CD14-positive monocyte (primary cell): ENCODE data around the gene SHC2. TPM values are rescaled to one million over a fixed set of nuclear protein-coding genes. Genes with fewer than 3 reads are reported as not detected.
A peak's percentile ranks its signal among the peaks of the same experiment; 100 is the strongest.

Experiments
- DNase-seq, 3 donors: peaks; one replicate each; pipeline ENCODE4 v3.0.0-alpha.2; 2011 to 2022
- H2AFZ ChIP-seq: 2 replicates; pipeline ENCODE4 v1.6.0; 2012; ENCODE audit warnings: mild to moderate bottlenecking, low read depth, low read length, inconsistent platforms; ENCODE audit not compliant: insufficient read depth, poor library complexity, severe bottlenecking
- H3K27ac ChIP-seq, 2 donors: 1 replicate in 1 of 2; 2 replicates in 1 of 2; pipeline ENCODE4 v1.5.1; 2012 to 2013; ENCODE audit warnings: low read length in 2 of 2, control low read depth in 1 of 2, inconsistent platforms in 1 of 2, low read depth in 1 of 2, mild to moderate bottlenecking in 1 of 2
- H3K27me3 ChIP-seq, 2 donors: one replicate each; pipeline versions ENCODE4 v1.6.0 to v1.6.1; 2011 to 2013; ENCODE audit warnings: low read length in 2 of 2; ENCODE audit not compliant: control insufficient read depth in 2 of 2, insufficient read depth in 2 of 2
- H3K36me3 ChIP-seq, 2 donors: replicated peaks in 1 of 2; 1 replicate in 1 of 2; 2 replicates in 1 of 2; pipeline versions ENCODE4 v1.5.1 to v1.6.1; 2012 to 2013; ENCODE audit warnings: low read length in 2 of 2, control low read depth in 1 of 2, inconsistent platforms in 1 of 2, mild to moderate bottlenecking in 1 of 2; ENCODE audit not compliant: insufficient read depth in 2 of 2, control insufficient read depth in 1 of 2
- H3K4me1 ChIP-seq, 2 donors: 1 replicate in 1 of 2; 2 replicates in 1 of 2; pipeline versions ENCODE4 v1.5.1 to v1.6.1; 2012 to 2013; ENCODE audit warnings: low read length in 2 of 2, control low read depth in 1 of 2, inconsistent platforms in 1 of 2, mild to moderate bottlenecking in 1 of 2, moderate library complexity in 1 of 2; ENCODE audit not compliant: insufficient read depth in 2 of 2, control insufficient read depth in 1 of 2
- H3K4me2 ChIP-seq: replicated peaks from 2 replicates; pipeline ENCODE3; 2012; ENCODE audit warnings: low read length, moderate library complexity, mild to moderate bottlenecking; ENCODE audit not compliant: poor library complexity, severe bottlenecking; ENCODE audit errors: extremely low read depth
- H3K4me3 ChIP-seq, 3 experiments: fragments of 200-600 bp in 1 of 3; sonication (generic) in 1 of 3; replicated peaks in 1 of 3; 1 replicate in 2 of 3; 2 replicates in 1 of 3; pipeline ENCODE4 v1.5.1; 2011 to 2013; ENCODE audit warnings: low read length in 3 of 3, mild to moderate bottlenecking in 3 of 3, control low read depth in 2 of 3, low read depth in 2 of 3, inconsistent platforms in 1 of 3, moderate library complexity in 1 of 3
- H3K79me2 ChIP-seq: 2 replicates; pipeline ENCODE4 v1.6.0; 2012; ENCODE audit warnings: mild to moderate bottlenecking, control low read depth, inconsistent platforms, low read length, moderate library complexity; ENCODE audit not compliant: insufficient read depth
- H3K9ac ChIP-seq: 2 replicates; pipeline ENCODE4 v1.6.0; 2017; ENCODE audit warnings: low read length, mild to moderate bottlenecking; ENCODE audit not compliant: insufficient read depth, poor library complexity, severe bottlenecking
- H3K9me3 ChIP-seq, 2 donors: replicated peaks in 1 of 2; 1 replicate in 1 of 2; 2 replicates in 1 of 2; pipeline versions ENCODE4 v1.5.1 to v1.6.1; 2012 to 2013; ENCODE audit warnings: low read length in 2 of 2, control low read depth in 1 of 2; ENCODE audit not compliant: control insufficient read depth in 1 of 2, insufficient read depth in 1 of 2
- H4K20me1 ChIP-seq: 2 replicates; pipeline ENCODE4 v1.6.0; 2012; ENCODE audit warnings: mild to moderate bottlenecking, low read length, control low read depth, moderate library complexity; ENCODE audit not compliant: insufficient read depth
- H3K27ac Mint-ChIP-seq, 7 donors: one replicate each; pipeline ENCODE4 v1.8.0; 2020; ENCODE audit warnings: mild to moderate bottlenecking in 7 of 7, mixed read lengths in 7 of 7, moderate library complexity in 6 of 7, inconsistent platforms in 2 of 7
- H3K27me3 Mint-ChIP-seq, 3 donors: one replicate each; pipeline ENCODE4 v1.8.0; 2021 to 2022; ENCODE audit warnings: low read depth in 3 of 3, mild to moderate bottlenecking in 3 of 3, mixed read lengths in 3 of 3, moderate library complexity in 3 of 3, inconsistent platforms in 1 of 3
- H3K36me3 Mint-ChIP-seq, 2 donors: one replicate each; pipeline ENCODE4 v1.8.0; 2020; ENCODE audit warnings: mixed read lengths in 2 of 2, inconsistent platforms in 1 of 2, mild to moderate bottlenecking in 1 of 2
- H3K4me1 Mint-ChIP-seq: one replicate; pipeline ENCODE4 v1.8.0; 2020; ENCODE audit warnings: mild to moderate bottlenecking, mixed read lengths
- H3K4me3 Mint-ChIP-seq, 2 donors: one replicate each; pipeline ENCODE4 v1.8.0; 2020; ENCODE audit warnings: mild to moderate bottlenecking in 2 of 2, mixed read lengths in 2 of 2, moderate library complexity in 1 of 2
- H3K9me3 Mint-ChIP-seq, 7 donors: one replicate each; pipeline ENCODE4 v1.8.0; 2020 to 2022; ENCODE audit warnings: mixed read lengths in 7 of 7, mild to moderate bottlenecking in 6 of 7, moderate library complexity in 6 of 7, inconsistent platforms in 2 of 7
- CTCF ChIP-seq: fragments of 200-600 bp; IDR thresholded peaks from one replicate; pipeline ENCODE4 v1.8.0; 2022; ENCODE audit warnings: antibody characterized with exemption, mild to moderate bottlenecking
- WGBS: methylation state at CpG from one replicate; pipeline ENCODE4 v1.1.5; 2013; ENCODE audit warnings: missing lambda C conversion rate; ENCODE audit not compliant: insufficient coverage; 5-methylcytosine and 5-hydroxymethylcytosine counted together
- intact Hi-C, 2 donors: fragments of 100-400 bp; cut with micrococcal nuclease; formaldehyde crosslinking; loops; one replicate each; pipeline versions ENCODE4 v1.15.0 to v1.15.1; 2023
- polyA plus RNA-seq, 3 donors: library from polyadenylated mRNA; depleted of rRNA in 1 of 3; unstranded in 2 of 3; stranded (reverse) in 1 of 3; fragments of 300-500 nt in 2 of 3; fragments of >200 nt in 1 of 3; fragmentation: Illumina TruSeq in 2 of 3; gene quantifications; 1 replicate in 2 of 3; 2 replicates in 1 of 3; pipeline ENCODE4 v1.2.3, GENCODE V29; 2012 to 2021

The SHC2 gene
- polyA plus RNA-seq, 3 donors = not detected

- no peak overlapping the region for H3K4me3 ChIP-seq
- WGBS = 89% methylated on average over 27 of the region's 30 CpGs
- no peak for TF ChIP-seq CTCF
- Mint-ChIP-seq H3K4me1 (peaks cover 4% of the 10 kb centered on the region), H3K36me3 (no peaks in the 10 kb centered on the region), H3K27ac (no peak overlapping the region), H3K9me3 (peaks cover 17 to 31% (median 27%) of the 10 kb centered on the region in 7 donors), H3K4me3 (no peak overlapping the region), H3K27me3 (peaks cover 16 to 19% (median 17%) of the 10 kb centered on the region in 3 donors)
- peaks cover 0 to 5% of the 10 kb centered on the region in 2 donors for H3K27me3 ChIP-seq
- no peak overlapping the region for H3K27ac ChIP-seq
- no peaks in the 10 kb centered on the region for H3K36me3 ChIP-seq
- H3K4me2 ChIP-seq = no peak overlapping the region
- H3K4me1 ChIP-seq = no peaks in the 10 kb centered on the region
- H3K79me2 ChIP-seq = no peaks in the 10 kb centered on the region
- no peak overlapping the region for H3K9ac ChIP-seq
- peaks cover 21 to 24% of the 10 kb centered on the region in 2 donors for H3K9me3 ChIP-seq
- no peaks in the 10 kb centered on the region for H4K20me1 ChIP-seq
- intact Hi-C loops = no loop called here
- H2AFZ ChIP-seq = no peak overlapping the region
- DNase-seq = no peak
Observed at GRCh38 chr19:391726-392374, 69.0 kb downstream of the SHC2 start.

DNA sequence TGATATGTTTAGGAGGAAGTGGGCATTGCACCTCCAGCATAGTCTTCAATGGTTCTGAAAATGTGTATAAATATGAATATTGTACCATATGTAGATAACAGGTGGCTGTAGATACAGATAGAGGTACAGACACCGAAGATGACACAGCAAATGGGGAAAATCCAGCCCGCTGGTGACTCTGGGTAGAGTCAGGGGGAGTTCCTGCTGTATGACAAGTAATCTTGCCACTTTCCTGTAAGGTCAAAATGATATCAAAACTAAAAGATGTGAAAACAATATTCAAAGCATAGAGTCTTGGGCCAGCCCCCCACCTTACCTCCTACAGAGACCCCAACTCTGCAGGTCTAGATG is 69.7 kb downstream of the SHC2 start:
- Histone ChIP-seq H3K27me3 (peaks cover 0 to 5% of the 10 kb centered on the region in 2 donors), H3K79me2 (no peaks in the 10 kb centered on the region), H2AFZ (no peak overlapping the region), H4K20me1 (no peaks in the 10 kb centered on the region), H3K9ac (no peak overlapping the region), H3K36me3 (no peaks in the 10 kb centered on the region), H3K4me1 (no peaks in the 10 kb centered on the region), H3K4me2 (no peak overlapping the region), H3K9me3 (peaks cover 21 to 22% of the 10 kb centered on the region in 2 donors), H3K4me3 (no peak overlapping the region), H3K27ac (no peak overlapping the region)
- no peak for DNase-seq
- peaks cover 4% of the 10 kb centered on the region for H3K4me1 Mint-ChIP-seq
- H3K36me3 Mint-ChIP-seq = no peaks in the 10 kb centered on the region
- peaks cover 17 to 31% (median 25%) of the 10 kb centered on the region in 7 donors for H3K9me3 Mint-ChIP-seq
- peak overlapping the region in 1 of 7 donors; percentile 11 for H3K27ac Mint-ChIP-seq
- TF ChIP-seq CTCF = no peak
- H3K4me3 Mint-ChIP-seq = no peak overlapping the region
- intact Hi-C loops = no loop called here
- peaks cover 18 to 24% (median 22%) of the 10 kb centered on the region in 3 donors for H3K27me3 Mint-ChIP-seq
- 63% methylated on average over 2 of the region's 2 CpGs for WGBS
